A549 (cell line): Measurements from ENCODE around the gene FGG. TPM values are rescaled to one million over a fixed set of nuclear protein-coding genes. Genes with fewer than 3 reads are reported as not detected.
"Not testable (repeated sequence)": the region's sequence is repeated elsewhere in the genome, so short reads cannot be mapped to it uniquely, and the experiment has no call there.

Source experiments
- ATAC-seq, 2 experiments: fragments of 200-7000 bp in 1 of 2; fragments of >200 bp in 1 of 2; cut with Nextera tagmentation in 1 of 2; cut with Tn5 transposase in 1 of 2; 3 replicates each; pipeline versions ENCODE4 v1.8.0 to v1.9.1; 2018 to 2020; ENCODE audit warnings: mild to moderate bottlenecking in 1 of 2, moderate library complexity in 1 of 2
- CTCF ChIA-PET: fragments of 300-600 bp; sonication (Branson Sonifier 250); formaldehyde crosslinking; extraction: SDS; loops from one replicate; lab custom pipeline; 2021; ENCODE audit warnings: antibody characterized with exemption, inconsistent platforms; lab: Yijun Ruan, JAX
- POLR2A ChIA-PET: fragments of 350-600 bp; formaldehyde crosslinking; extraction: SDS; loops from one replicate; lab custom pipeline; 2021; ENCODE audit warnings: antibody characterized with exemption, inconsistent platforms; lab: Yijun Ruan, JAX
- DNase-seq, 2 experiments: peaks; one replicate each; pipeline versions ENCODE4 v3.0.0 to v3.0.0-alpha.2; 2011 to 2016; ENCODE audit warnings: low read depth in 1 of 2, low spot score in 1 of 2
- FAIRE-seq: peaks from 2 replicates; lab custom pipeline; 2011; peaks lifted over from hg19 to GRCh38; lab: Jason Lieb, UNC
- H3K27ac ChIP-seq, 2 experiments: fragments of >200 bp; sonication (Bioruptor Twin); formaldehyde crosslinking; 3 replicates each; pipeline ENCODE4 v1.5.1; 2016 to 2017
- H3K4me1 ChIP-seq: fragments of >200 bp; sonication (Bioruptor Twin); formaldehyde crosslinking; 3 replicates; pipeline ENCODE4 v1.6.1; 2016
- H3K4me2 ChIP-seq: fragments of >200 bp; sonication (Bioruptor Twin); formaldehyde crosslinking; 3 replicates; pipeline ENCODE4 v1.6.1; 2016
- H3K4me3 ChIP-seq: fragments of >200 bp; sonication (Bioruptor Twin); formaldehyde crosslinking; 3 replicates; pipeline ENCODE4 v1.5.1; 2016
- H3K9me3 ChIP-seq: fragments of >200 bp; sonication (Bioruptor Twin); formaldehyde crosslinking; 3 replicates; pipeline ENCODE4 v1.6.1; 2016
- BHLHE40 ChIP-seq: IDR thresholded peaks from 2 replicates; pipeline ENCODE4 v1.6.1; 2012; ENCODE audit warnings: low read depth, low read length, inconsistent platforms
- CEBPB ChIP-seq, 2 experiments: fragments of >200 bp in 1 of 2; sonication (Bioruptor Twin) in 1 of 2; formaldehyde crosslinking in 1 of 2; IDR thresholded peaks; 2 replicates each; pipeline ENCODE4 v1.6.1; 2012 to 2016
- EHMT2 ChIP-seq: fragments of 200-600 bp; sonication (generic); IDR thresholded peaks from 2 replicates; pipeline ENCODE4 v1.6.1; 2016; ENCODE audit warnings: antibody characterized with exemption, low read depth, mild to moderate bottlenecking, moderate library complexity
- EP300 ChIP-seq, 2 experiments: fragments of >200 bp; sonication (Bioruptor Twin); formaldehyde crosslinking; IDR thresholded peaks; 2 replicates in 1 of 2; 3 replicates in 1 of 2; pipeline ENCODE4 v1.6.1; 2016 to 2017
- FOSL2 ChIP-seq, 2 experiments: fragments of 450-650 bp in 1 of 2; fragments of >200 bp in 1 of 2; sonication (Bioruptor Twin) in 1 of 2; formaldehyde crosslinking; IDR thresholded peaks; 2 replicates each; pipeline versions ENCODE4 v1.5.0 to v1.6.1; 2016 to 2020; ENCODE audit warnings: mild to moderate bottlenecking in 1 of 2, moderate library complexity in 1 of 2
- FOXS1 ChIP-seq: fragments of 250-450 bp; sonication (Bioruptor Pico); IDR thresholded peaks from 2 replicates; pipeline ENCODE4 v1.5.0; 2020; ENCODE audit warnings: mild to moderate bottlenecking, moderate library complexity
- GATA3 ChIP-seq: IDR thresholded peaks from 2 replicates; pipeline ENCODE4 v1.6.1; 2012; ENCODE audit warnings: borderline replicate concordance
- HDAC2 ChIP-seq: fragments of 200-600 bp; sonication (generic); IDR thresholded peaks from 2 replicates; pipeline ENCODE4 v1.6.1; 2016
- JUN ChIP-seq, 2 experiments: fragments of >200 bp; sonication (Bioruptor Twin); formaldehyde crosslinking; IDR thresholded peaks; 2 replicates in 1 of 2; 3 replicates in 1 of 2; pipeline ENCODE4 v1.6.1; 2016 to 2017
- JUNB ChIP-seq: fragments of >200 bp; sonication (Bioruptor Twin); formaldehyde crosslinking; IDR thresholded peaks from 2 replicates; pipeline ENCODE4 v1.6.1; 2016
- MAFK ChIP-seq: fragments of 450-650 bp; IDR thresholded peaks from 2 replicates; pipeline ENCODE4 v1.6.1; 2014; ENCODE audit not compliant: partially characterized antibody
- MAX ChIP-seq: IDR thresholded peaks from 2 replicates; pipeline ENCODE4 v1.6.1; 2012
- MAZ ChIP-seq: fragments of 150-350 bp; IDR thresholded peaks from 2 replicates; pipeline ENCODE4 v1.6.1; 2014; ENCODE audit warnings: antibody characterized with exemption, low read depth, low read length, borderline replicate concordance
- PBX3 ChIP-seq: IDR thresholded peaks from 2 replicates; pipeline ENCODE4 v1.6.1; 2012
- RAD21 ChIP-seq, 2 experiments: fragments of >200 bp in 1 of 2; sonication (Bioruptor Twin) in 1 of 2; formaldehyde crosslinking in 1 of 2; IDR thresholded peaks in 1 of 2; conservative IDR thresholded peaks in 1 of 2; 2 replicates in 1 of 2; 3 replicates in 1 of 2; pipeline ENCODE4 v1.6.1; 2012 to 2018; ENCODE audit warnings: inconsistent platforms in 1 of 2
- SMC3 ChIP-seq: fragments of >200 bp; sonication (Bioruptor Twin); formaldehyde crosslinking; IDR thresholded peaks from 3 replicates; pipeline ENCODE4 v1.6.1; 2018; ENCODE audit warnings: inconsistent platforms
- ZNF302 ChIP-seq: fragments of 250-450 bp; sonication (Bioruptor Pico); IDR thresholded peaks from 2 replicates; pipeline ENCODE4 v1.9.0; 2021; ENCODE audit warnings: inconsistent platforms, mild to moderate bottlenecking, moderate library complexity
- WGBS: methylation state at CpG from one replicate; pipeline ENCODE4 v1.1.6; 2017; ENCODE audit errors: missing lambda C conversion rate; 5-methylcytosine and 5-hydroxymethylcytosine counted together
- polyA plus RNA-seq, 4 experiments: library from polyadenylated mRNA; depleted of rRNA in 3 of 4; stranded (reverse); fragments of >200 nt; fragmentation: RNase III in 1 of 4; extraction: RNeasy Plus Mini Kit Qiagen cat#74134 plus additional on column Dnase treatment in 1 of 4; gene quantifications; 2 replicates in 3 of 4; 3 replicates in 1 of 4; pipeline ENCODE4 v1.2.3, GENCODE V29; 2011 to 2017
- TF ChIP-seq, protein P1 (sequence below): fragments of >200 bp; sonication (Bioruptor Twin); formaldehyde crosslinking; IDR thresholded peaks from 3 replicates; pipeline ENCODE4 v1.6.1; 2016
- TF ChIP-seq, protein P2 (sequence below): fragments of >200 bp; sonication (Bioruptor Twin); formaldehyde crosslinking; IDR thresholded peaks from 2 replicates; pipeline ENCODE4 v1.6.1; 2016

FGG gene
- polyA plus RNA-seq, 2 of the 4 experiments (the other 2 are of a cell fraction), result 4.8 to 132 TPM

GRCh38 chr4:154597798-154598774 is 14.4 kb downstream of the FGG start (continued):
- TF ChIP-seq PBX3, result no peak
- peak; percentile 62 for TF ChIP-seq JUNB
- TF ChIP-seq CEBPB (IDR thresholded peaks at IDR 0.05), result peak; percentile 71 to 83
- 0 out of 2 replicates have a peak, but pooled peaks have one; percentile 41 for TF ChIP-seq EHMT2

- H3K9me3 ChIP-seq, FAIRE-seq, H3K4me3 ChIP-seq, POLR2A ChIA-PET, ATAC-seq, DNase-seq: not testable (repeated sequence)
- 88% methylated on average over 11 of the region's 11 CpGs for WGBS
- peaks cover 62% of the 10 kb centered on the region for H3K4me1 ChIP-seq
- H3K4me2 ChIP-seq, result peak overlapping the region; percentile 74
- CTCF ChIA-PET, result interaction anchor here (0.6 to 2.0 kb wide), 3 partner anchors 21 to 863 kb away, joined by 3 to 9 read pairs (median 5); no protein-coding TSS in a partner anchor
- peak overlapping the region; percentile 71 to 74 for H3K27ac ChIP-seq
Observed at GRCh38 chr4:154597281-154597680, 15.2 kb downstream of the FGG start.

DNA sequence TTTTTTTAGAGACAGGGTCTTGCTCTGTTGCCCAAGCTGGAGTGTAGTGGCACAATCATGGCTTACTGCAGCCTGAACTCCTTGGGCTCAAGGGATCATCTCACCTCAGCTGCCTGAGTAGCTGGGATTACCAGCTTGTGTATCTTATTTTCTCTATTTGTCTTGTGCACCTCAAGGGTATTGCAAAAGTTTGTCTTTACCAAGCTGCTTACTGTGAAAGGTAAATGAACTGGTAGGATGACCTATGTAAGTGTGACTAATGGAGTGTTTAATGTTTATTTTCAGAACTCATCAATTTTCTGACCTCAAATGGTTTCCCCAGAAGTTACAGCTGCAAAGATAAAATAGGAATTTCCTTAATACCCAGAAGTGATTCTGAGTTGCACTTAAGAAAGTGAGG is 16.6 kb downstream of the FGG start:
- FAIRE-seq (no peak), ATAC-seq (peak; percentile 71 to 85; a peak in 5 of 6 replicates), DNase-seq (peak in 1 of 2 experiments; percentile 92)
- Histone ChIP-seq H3K4me2 (peak overlapping the region; percentile 74), H3K4me3 (no peak overlapping the region), H3K4me1 (peaks cover 72% of the 10 kb centered on the region), H3K27ac (peak overlapping the region in 1 of 2 experiments; percentile 71; a peak in 3 of 6 replicates), H3K9me3 (no peaks in the 10 kb centered on the region)
- peak; percentile 18 to 49; a peak in 2 of 5 replicates for TF ChIP-seq RAD21 (conservative IDR thresholded peaks at IDR 0.05 in 1 of 2, IDR thresholded peaks at IDR 0.05 in 1 of 2)
- TF ChIP-seq MAX, result peak; percentile 44; the same call in 1 of the 2 replicates
- TF ChIP-seq CEBPB (IDR thresholded peaks at IDR 0.05), result peak; percentile 90 to 96
- TF ChIP-seq EP300 (IDR thresholded peaks at IDR 0.05), result peak; percentile 83 to 87; a peak in 4 of 5 replicates
- TF ChIP-seq, protein P1, sequence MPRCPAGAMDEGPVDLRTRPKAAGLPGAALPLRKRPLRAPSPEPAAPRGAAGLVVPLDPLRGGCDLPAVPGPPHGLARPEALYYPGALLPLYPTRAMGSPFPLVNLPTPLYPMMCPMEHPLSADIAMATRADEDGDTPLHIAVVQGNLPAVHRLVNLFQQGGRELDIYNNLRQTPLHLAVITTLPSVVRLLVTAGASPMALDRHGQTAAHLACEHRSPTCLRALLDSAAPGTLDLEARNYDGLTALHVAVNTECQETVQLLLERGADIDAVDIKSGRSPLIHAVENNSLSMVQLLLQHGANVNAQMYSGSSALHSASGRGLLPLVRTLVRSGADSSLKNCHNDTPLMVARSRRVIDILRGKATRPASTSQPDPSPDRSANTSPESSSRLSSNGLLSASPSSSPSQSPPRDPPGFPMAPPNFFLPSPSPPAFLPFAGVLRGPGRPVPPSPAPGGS, result peak; percentile 68; the same call in 2 of the 3 replicates
- peak; percentile 81 to 87 for TF ChIP-seq JUN (IDR thresholded peaks at IDR 0.05)
- TF ChIP-seq BHLHE40, result no peak
- TF ChIP-seq GATA3, result peak; percentile 92
- TF ChIP-seq, protein P2, sequence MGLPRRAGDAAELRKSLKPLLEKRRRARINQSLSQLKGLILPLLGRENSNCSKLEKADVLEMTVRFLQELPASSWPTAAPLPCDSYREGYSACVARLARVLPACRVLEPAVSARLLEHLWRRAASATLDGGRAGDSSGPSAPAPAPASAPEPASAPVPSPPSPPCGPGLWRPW, result peak; percentile 63
- no peak for TF ChIP-seq HDAC2
- peak; percentile 10 for TF ChIP-seq MAFK
- TF ChIP-seq PBX3, result 0 out of 2 replicates have a peak, but pooled peaks have one; percentile 26
- peak; percentile 46; the same call in 1 of the 2 replicates for TF ChIP-seq FOSL2 (IDR thresholded peaks at IDR 0.05)
- peak; percentile 87 for TF ChIP-seq FOSL2 (CRISPR knock-in tag; IDR thresholded peaks at IDR 0.05)
- peak; percentile 85 for TF ChIP-seq JUNB
- TF ChIP-seq ZNF302 (CRISPR knock-in tag), result no peak
- no peak for TF ChIP-seq FOXS1
- TF ChIP-seq MAZ, result no peak
- TF ChIP-seq SMC3, result peak; percentile 41
- POLR2A ChIA-PET, result interaction anchor here (0.6 kb wide), 2 partner anchors 18 to 31 kb away, joined by 3 to 6 read pairs; no protein-coding TSS in a partner anchor
- CTCF ChIA-PET, result interaction anchor here (1.3 to 3.1 kb wide), 2 partner anchors 27 to 36 kb away, joined by 4 to 12 read pairs; no protein-coding TSS in a partner anchor

DNA sequence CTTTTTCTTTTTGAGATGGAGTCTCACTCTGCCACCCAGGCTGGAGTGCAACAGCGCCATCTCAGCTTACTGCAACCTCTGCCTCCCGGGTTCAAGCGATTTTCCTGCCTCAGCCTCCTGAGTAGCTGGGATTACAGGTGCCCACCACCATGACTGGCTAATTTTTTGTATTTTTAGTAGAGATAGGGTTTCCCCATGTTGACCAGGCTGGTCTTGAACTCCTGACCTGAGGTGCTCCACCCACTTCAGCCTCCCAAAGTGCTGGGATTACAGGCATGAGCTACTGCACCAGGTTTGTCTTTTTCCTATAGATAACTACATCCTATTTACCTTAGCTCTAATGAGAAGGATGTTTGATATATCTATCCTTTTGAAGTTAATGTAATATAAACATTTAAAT is 18.1 kb downstream of the FGG start:
- CTCF ChIA-PET, result interaction anchor here (1.4 to 3.1 kb wide), 2 partner anchors 24 to 35 kb away, joined by 4 to 12 read pairs; no protein-coding TSS in a partner anchor
- DNase-seq, FAIRE-seq, ATAC-seq, POLR2A ChIA-PET, H3K9me3 ChIP-seq, H3K4me3 ChIP-seq, H3K4me2 ChIP-seq: not testable (repeated sequence)
- H3K27ac ChIP-seq, result peak overlapping the region; percentile 71; a peak in 5 of 6 replicates
- H3K4me1 ChIP-seq, result peaks cover 79% of the 10 kb centered on the region
- 91% methylated on average over 3 of the region's 3 CpGs for WGBS
